Brain microvascular endothelial cell (primary cell): Measurements from ENCODE around the gene SLC2A2.

Source experiments
- DNase-seq: peaks from one replicate; pipeline ENCODE4 v3.0.0-alpha.2; 2020
- H3K27ac ChIP-seq: fragments of 250-450 bp; sonication (Bioruptor Pico); 2 replicates; pipeline ENCODE4 v1.5.1; 2020; ENCODE audit warnings: mild to moderate bottlenecking, moderate library complexity
- H3K27me3 ChIP-seq: fragments of 250-450 bp; sonication (Bioruptor Pico); replicated peaks from 2 replicates; pipeline ENCODE4 v1.5.1; 2020; ENCODE audit warnings: mild to moderate bottlenecking
- H3K36me3 ChIP-seq: fragments of 250-450 bp; sonication (Bioruptor Pico); replicated peaks from 2 replicates; pipeline ENCODE4 v1.5.1; 2020; ENCODE audit warnings: mild to moderate bottlenecking
- H3K4me3 ChIP-seq: 2 replicates; pipeline ENCODE4 v1.5.1; 2011; ENCODE audit warnings: low read depth, mild to moderate bottlenecking, control low read depth, low read length, moderate library complexity
- CTCF ChIP-seq: IDR thresholded peaks from 2 replicates; pipeline ENCODE4 v1.5.1; 2011; ENCODE audit warnings: low read depth, mild to moderate bottlenecking, moderate library complexity, low read length, control low read depth, inconsistent platforms; ENCODE audit errors: missing control alignments
- in situ Hi-C: cut with HindIII; loops from 2 replicates; pipeline ENCODE4 v1.10.0; 2017; ENCODE audit warnings: low sequenced_read_pairs, low pct_ligation_motif_present

The SLC2A2 gene

GRCh38 chr3:171011873-171012336 is 14.6 kb downstream of the SLC2A2 start:
- in situ Hi-C loops, result no loop called here
- no peak overlapping the region for H3K27ac ChIP-seq
- H3K4me3 ChIP-seq, result no peak overlapping the region
- H3K27me3 ChIP-seq, result no peaks in the 10 kb centered on the region
- no peak for TF ChIP-seq CTCF
- H3K36me3 ChIP-seq, result no peaks in the 10 kb centered on the region
- no peak for DNase-seq

- Histone ChIP-seq H3K36me3 (no peaks in the 10 kb centered on the region), H3K4me3 (no peak overlapping the region), H3K27ac (no peak overlapping the region), H3K27me3 (no peaks in the 10 kb centered on the region)
- in situ Hi-C loops, result no loop called here
- TF ChIP-seq CTCF, result no peak
- no peak for DNase-seq
Observed at GRCh38 chr3:171011109-171011872, 15.2 kb downstream of the SLC2A2 start.

GRCh38 chr3:171007316-171007715 is 19.2 kb downstream of the SLC2A2 start:
- Histone ChIP-seq H3K4me3 (no peak overlapping the region), H3K27ac (no peak overlapping the region), H3K27me3 (no peaks in the 10 kb centered on the region), H3K36me3 (no peaks in the 10 kb centered on the region)
- in situ Hi-C loops, result no loop called here
- no peak for DNase-seq
- TF ChIP-seq CTCF, result no peak

GRCh38 chr3:171005648-171006047 is 20.9 kb downstream of the SLC2A2 start:
- Histone ChIP-seq H3K27ac (no peak overlapping the region), H3K27me3 (no peaks in the 10 kb centered on the region), H3K36me3 (no peaks in the 10 kb centered on the region), H3K4me3 (no peak overlapping the region)
- in situ Hi-C loops, result no loop called here
- no peak for TF ChIP-seq CTCF
- DNase-seq, result no peak

- no peaks in the 10 kb centered on the region for H3K36me3 ChIP-seq
- no peak for TF ChIP-seq CTCF
- DNase-seq, result peak; percentile 50
- peak overlapping the region; percentile 54 for H3K27ac ChIP-seq
- no peaks in the 10 kb centered on the region for H3K27me3 ChIP-seq
- no peak overlapping the region for H3K4me3 ChIP-seq
- in situ Hi-C loops, result no loop called here
Observed at GRCh38 chr3:171001957-171002694, 24.4 kb downstream of the SLC2A2 start.
